ENCODE measurements around the gene RAB33B. TPM values are rescaled to one million over a fixed set of nuclear protein-coding genes. Genes with fewer than 3 reads are reported as not detected.
"Not testable (repeated sequence)": the region's sequence is repeated elsewhere in the genome, so short reads cannot be mapped to it uniquely, and the experiment has no call there.

RAB33B gene
- 6.8 and 7.6 TPM in 2 replicates for total RNA-seq (2014; rRNA removed; shearing (Covaris generic))

DNA sequence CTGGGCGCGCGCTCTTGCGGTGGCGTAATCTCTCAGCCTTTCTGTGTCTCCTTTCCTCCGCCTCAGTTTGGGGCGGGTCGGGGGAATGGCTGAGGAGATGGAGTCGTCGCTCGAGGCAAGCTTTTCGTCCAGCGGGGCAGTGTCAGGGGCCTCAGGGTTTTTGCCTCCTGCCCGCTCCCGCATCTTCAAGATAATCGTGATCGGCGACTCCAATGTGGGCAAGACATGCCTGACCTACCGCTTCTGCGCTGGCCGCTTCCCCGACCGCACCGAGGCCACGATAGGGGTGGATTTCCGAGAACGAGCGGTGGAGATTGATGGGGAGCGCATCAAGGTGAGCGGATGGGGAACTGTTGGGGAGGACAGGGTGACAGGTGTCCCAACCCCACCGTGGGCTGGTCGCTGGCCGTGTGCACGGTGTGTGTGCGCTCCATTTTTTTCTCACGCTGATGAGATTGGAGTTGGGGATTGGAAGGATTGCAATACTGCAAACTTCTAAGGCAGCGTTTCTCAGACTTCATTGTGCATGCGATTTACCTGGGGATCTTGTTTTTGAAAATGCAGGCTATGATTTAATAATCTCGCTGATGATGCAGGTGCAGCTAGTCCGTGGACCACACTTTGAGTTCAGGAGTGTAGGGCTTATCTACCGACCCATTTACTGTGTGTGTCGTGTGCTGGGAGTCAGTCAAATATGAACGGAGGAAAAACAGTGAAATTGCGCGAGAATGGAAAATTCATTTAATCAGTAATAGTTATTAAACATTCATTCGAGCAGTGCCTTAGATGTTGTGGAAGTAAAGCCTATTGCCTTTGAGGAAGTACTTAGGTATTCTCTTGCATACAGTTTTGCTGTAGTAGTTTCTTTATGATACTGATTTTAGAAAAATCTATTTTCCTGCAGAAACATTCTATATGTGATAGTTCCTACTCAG, at the start of gene RAB33B:
Gene RAB33B (plus strand): TSS at position 11 of the 935 bp plus-strand sequence. CDS start 75 bp downstream, at position 86.
- peak; percentile 82 for DNase-seq (ENCODE audit: low read depth)

DNA sequence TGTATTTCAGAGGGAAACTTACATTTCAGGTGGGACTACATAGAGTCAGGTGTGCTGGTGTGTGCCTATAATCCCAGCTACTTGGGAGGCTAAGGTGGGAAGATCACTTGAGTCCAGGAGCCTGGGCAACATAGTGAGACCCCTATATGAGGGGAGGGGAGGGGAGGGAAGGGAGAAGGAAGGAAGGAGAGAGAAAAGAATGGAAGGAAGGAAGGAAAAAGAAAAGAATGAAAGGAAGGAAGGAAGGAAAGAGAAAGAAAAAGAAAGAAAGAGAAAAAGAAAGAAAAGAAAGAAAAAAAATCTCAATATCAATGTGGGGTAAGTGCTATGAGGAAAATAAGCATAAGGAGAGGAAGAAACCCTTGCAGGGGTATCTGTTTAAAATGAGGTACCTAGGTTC, 43.6 kb upstream of the RAB33B start:
- DNase-seq (ENCODE audit: low read depth), result no peak

GRCh38 chr4:139414671-139415210, 39.2 kb upstream of the RAB33B start:
- DNase-seq (ENCODE audit: low read depth), result not testable (repeated sequence)

GRCh38 chr4:139416073-139416673, 37.7 kb upstream of the RAB33B start:
- peak; percentile 17 for DNase-seq (ENCODE audit: low read depth)

GRCh38 chr4:139419388-139419914, 34.5 kb upstream of the RAB33B start:
- peak; percentile 52 for DNase-seq (ENCODE audit: low read depth)

GRCh38 chr4:139420652-139421051, 33.3 kb upstream of the RAB33B start:
- DNase-seq (ENCODE audit: low read depth), result no peak

GRCh38 chr4:139436122-139436521, 17.8 kb upstream of the RAB33B start:
- DNase-seq (ENCODE audit: low read depth), result no peak

DNA sequence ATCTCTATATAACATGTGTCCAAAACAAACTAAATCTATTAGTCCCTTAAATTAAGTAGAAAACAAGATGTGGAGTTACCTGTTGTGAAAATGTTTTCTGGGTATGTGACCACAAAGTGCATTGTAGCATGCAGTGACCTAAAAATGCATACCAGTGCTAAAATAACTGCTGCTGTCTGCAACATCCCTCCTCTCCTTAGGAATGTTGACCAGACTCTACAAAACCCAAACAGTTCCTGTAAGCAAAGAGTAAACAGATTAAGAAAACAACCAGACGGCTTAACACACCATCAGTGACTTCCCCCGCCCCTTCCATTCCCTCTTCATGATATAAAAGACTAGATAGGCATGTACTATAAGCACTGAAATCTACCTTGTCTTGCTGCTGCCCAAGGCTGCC, 15.8 kb upstream of the RAB33B start:
- DNase-seq (ENCODE audit: low read depth), result no peak

DNA sequence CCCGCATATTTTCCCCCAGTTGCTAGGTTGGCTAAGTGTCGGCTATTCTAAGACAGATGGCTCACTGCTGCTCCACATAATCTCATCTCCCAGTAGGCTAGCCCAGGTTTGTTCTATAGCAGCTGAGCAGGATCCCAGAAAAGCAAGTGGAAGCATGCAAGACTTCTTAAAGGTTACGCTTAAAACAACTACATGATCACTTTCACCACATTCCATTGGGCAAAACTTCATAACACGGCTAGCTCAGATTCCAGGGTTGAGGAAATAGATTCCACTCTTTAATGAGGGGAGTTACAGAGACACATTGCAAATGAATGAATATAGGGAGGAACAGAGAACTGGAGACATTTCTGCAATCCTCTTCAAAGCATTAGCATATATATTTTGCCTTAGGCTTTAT, 12.9 kb upstream of the RAB33B start:
- no peak for DNase-seq (ENCODE audit: low read depth)

DNA sequence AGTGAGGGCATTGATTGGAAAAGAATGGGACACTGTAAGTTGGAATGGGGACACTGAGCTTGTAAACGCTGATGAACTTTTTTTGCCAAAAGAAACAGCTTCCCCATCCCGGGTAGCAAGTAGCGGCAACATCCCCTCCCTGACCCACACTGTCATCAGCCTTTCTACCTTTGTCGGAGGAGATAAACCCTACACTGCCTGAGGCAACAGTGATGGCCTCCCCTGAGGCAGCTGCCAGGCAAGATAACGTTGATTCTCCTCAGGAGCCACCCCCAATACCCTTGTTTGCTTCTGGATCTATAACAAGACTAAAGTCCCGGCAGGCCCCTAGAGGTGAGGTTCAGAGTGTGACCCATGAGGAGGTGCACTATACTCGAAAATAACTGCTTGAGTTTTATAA, 10.3 kb upstream of the RAB33B start:
- no peak for DNase-seq (ENCODE audit: low read depth)

- DNase-seq (ENCODE audit: low read depth), result not testable (repeated sequence)
Observed at GRCh38 chr4:139444881-139445280, 9.0 kb upstream of the RAB33B start.

DNA sequence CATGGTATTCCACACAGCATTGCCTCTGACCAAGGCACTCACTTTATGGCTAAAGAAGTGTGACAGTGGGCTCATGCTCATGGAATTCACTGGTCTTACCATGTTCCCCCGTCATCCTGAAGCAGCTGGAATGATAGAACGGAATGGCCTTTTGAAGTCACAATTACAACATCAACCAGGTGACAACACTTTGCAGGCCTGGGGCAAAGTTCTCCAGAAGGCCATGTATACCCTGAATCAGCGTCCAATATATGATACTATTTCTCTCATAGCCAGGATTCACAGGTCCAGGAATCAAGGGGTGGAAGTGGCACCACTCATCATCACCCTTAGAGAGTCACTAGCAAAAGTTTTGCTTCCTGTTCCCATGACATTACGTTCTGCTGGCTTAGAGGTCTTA, 6.8 kb upstream of the RAB33B start:
- DNase-seq (ENCODE audit: low read depth), result not testable (repeated sequence)

- DNase-seq (ENCODE audit: low read depth), result no peak
Observed at GRCh38 chr4:139450586-139450985, 3.3 kb upstream of the RAB33B start.

- no peak for DNase-seq (ENCODE audit: low read depth)
Observed at GRCh38 chr4:139451997-139452396, 1.9 kb upstream of the RAB33B start.

GRCh38 chr4:139453041-139453370, 915 bp upstream of the RAB33B start:
- DNase-seq (ENCODE audit: low read depth), result peak; percentile 75

GRCh38 chr4:139453371-139454110, 380 bp upstream of the RAB33B start:
- peak; percentile 94 for DNase-seq (ENCODE audit: low read depth)

- no peak for DNase-seq (ENCODE audit: low read depth)
Observed at GRCh38 chr4:139455126-139455538, 1.2 kb downstream of the RAB33B start.

DNA sequence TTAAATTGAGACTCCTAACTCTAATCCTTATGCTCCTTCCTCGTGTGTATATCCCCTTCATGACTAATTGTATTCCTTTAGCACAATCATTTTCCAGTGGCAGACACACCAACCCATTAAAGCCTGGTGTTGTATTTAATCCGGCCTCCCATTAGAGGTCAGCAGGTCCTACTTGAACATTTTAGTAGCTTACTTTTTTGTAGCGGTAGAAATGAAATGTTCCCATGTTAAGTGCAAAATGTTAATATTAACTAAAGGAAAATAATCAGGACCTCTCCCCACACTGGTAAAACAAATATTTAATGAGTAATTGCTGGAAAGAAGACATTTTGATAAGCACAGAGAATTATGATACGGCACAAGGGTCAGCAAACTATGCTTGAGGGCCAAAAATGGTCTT, 3.4 kb downstream of the RAB33B start:
- DNase-seq (ENCODE audit: low read depth), result no peak

DNA sequence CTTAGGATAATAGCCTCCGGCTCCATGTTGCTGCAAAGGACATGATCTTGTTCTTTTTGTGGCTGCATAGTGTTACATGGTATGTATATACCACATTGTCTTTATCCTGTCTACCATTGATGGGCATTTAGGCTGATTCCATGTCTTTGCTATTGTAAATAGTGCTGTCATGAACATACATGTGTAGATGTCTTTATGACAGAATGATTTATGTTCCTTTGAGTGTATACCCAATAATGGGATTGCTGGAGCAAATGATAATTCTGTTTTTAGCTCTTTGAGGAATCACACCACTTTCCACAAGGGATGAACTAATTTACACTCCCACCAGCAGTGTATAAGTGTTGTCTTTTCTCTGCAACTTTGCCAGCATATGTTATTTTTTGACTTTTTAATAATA, 4.6 kb downstream of the RAB33B start:
- DNase-seq (ENCODE audit: low read depth), result no peak

GRCh38 chr4:139458999-139459398, 5.1 kb downstream of the RAB33B start:
- DNase-seq (ENCODE audit: low read depth), result peak; percentile 49

DNA sequence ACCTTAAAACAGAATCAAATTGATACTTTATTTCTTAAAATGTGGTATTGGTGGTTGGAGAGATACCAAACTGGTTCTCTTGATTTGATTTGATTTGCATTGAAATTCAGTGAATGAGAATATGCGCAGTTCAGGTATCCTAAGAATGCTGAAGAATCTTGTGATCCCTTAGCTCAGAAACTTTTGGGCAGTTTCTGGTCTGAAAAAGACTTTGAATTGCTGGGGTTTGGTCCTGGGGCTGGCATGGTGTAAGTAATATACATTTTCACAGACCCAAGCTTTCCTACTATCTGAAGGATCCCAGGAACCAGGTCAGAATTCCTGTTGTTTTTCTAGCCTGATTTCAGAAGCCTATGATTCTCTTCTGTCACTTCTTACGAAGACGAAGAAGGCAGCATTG, 6.6 kb downstream of the RAB33B start:
- DNase-seq (ENCODE audit: low read depth), result no peak
